ENCODE results near the gene TMEM198.

The TMEM198 gene

DNA sequence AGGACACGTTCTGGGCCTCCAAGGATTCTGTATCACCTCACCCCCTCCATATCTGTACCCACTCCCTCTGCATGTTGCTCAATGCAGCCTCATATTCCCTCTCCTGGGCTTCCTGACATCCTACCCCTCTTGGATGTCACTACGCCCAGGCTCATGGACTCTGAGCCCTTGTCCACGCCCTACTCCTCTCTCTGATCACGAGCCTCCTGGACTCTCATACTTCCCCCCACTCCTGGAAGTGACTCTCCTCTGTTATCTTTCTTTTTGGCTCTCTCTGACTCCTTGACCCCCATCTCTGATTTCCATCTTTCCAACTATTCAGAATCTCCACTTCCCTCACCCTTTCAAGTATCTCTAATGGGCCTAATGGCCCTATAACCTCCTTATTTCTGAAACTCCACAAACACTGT lies 2.1 kb downstream of the TMEM198 start:
- DNase-seq, result no peak

DNA sequence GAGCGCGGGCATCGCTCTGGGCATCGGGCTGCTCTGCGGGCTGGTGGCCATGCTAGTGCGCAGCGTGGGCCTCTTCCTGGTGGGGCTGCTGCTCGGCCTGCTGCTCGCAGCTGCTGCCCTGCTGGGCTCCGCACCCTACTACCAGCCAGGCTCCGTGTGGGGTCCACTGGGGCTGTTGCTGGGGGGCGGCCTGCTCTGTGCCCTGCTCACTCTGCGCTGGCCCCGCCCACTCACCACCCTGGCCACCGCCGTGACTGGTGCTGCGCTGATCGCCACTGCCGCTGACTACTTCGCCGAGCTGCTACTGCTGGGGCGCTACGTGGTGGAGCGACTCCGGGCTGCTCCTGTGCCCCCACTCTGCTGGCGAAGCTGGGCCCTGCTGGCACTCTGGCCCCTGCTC lies 3.8 kb downstream of the TMEM198 start:
- no peak for DNase-seq

DNA sequence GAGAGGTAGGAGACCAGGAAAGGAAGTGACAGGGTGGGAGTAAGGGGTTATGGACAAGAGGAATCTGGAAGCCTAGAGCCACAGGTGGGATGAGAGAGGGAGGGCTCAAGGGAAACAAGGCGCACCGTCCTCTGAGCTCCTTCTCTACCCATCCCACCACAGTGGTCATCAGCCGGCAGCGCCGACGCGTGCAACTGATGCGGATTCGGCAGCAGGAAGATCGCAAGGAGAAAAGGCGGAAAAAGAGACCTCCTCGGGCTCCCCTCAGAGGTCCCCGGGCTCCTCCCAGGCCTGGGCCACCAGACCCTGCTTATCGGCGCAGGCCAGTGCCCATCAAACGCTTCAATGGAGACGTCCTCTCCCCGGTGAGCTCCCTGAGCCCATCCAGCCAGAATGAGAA lies 5.2 kb downstream of the TMEM198 start:
- DNase-seq, result no peak

DNA sequence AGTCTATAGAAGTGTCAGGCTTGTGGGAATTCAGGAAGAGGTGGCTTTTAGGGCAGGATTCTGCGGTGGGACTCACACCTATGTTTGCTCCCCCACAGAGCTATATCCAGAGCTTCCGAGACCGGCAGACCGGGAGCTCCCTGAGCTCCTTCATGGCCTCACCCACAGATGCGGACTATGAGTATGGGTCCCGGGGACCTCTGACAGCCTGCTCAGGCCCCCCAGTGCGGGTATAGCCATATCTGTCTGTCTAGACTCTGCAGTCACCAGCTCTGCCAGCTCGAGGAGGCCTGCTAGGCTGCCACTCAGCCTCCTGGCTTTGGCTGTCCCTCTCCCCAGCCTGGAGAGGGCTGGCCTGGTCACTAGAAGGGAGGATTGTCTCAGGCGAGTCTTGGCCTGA lies 5.8 kb downstream of the TMEM198 start:
- no peak for DNase-seq

DNA sequence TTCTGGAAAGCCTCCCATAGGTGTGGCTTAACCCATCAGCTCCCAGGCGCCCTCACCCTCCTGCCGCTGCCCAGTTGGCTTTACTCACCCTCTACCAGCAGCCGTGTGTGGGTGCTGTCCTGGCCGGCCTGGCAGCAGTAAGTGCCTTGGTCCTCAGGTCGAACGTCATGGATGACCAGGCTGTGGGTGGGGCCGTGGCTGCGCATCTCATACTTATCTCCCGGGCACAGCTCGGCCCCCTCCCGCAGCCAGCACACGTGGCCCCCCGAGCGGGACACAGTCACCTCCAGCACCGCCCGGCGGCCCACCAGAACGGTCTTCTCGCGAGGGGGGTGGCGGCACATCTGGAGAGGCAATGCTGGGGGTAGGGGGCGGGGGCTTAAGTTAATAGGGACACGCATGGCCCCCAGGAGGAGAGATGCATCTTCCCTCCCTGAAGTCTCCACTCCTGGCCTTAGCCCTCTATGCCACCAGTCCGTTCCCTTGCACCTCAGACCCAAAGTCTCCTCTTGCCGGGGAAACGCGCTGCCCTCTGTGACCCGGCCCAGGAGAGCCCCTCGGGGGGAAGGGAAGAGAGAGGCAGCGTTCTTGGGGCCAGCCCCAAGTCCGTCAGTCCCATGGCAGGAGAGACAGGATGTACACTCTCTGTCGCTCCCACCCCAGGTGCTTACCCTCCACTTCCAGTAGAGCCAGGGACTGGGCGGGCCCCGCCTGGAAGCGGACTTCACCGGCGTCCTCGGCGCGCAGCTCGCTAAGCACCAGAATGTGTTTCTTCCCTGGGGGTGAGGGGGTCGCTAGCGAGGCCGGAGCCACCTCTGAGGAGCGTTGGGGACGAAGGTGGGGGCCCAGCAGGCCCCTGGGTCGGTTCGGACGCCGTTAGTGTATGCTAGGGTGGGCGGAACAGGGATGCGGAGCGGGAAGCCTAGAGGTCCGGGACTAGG lies 7.9 kb downstream of the TMEM198 start:
- DNase-seq, result no peak

DNA sequence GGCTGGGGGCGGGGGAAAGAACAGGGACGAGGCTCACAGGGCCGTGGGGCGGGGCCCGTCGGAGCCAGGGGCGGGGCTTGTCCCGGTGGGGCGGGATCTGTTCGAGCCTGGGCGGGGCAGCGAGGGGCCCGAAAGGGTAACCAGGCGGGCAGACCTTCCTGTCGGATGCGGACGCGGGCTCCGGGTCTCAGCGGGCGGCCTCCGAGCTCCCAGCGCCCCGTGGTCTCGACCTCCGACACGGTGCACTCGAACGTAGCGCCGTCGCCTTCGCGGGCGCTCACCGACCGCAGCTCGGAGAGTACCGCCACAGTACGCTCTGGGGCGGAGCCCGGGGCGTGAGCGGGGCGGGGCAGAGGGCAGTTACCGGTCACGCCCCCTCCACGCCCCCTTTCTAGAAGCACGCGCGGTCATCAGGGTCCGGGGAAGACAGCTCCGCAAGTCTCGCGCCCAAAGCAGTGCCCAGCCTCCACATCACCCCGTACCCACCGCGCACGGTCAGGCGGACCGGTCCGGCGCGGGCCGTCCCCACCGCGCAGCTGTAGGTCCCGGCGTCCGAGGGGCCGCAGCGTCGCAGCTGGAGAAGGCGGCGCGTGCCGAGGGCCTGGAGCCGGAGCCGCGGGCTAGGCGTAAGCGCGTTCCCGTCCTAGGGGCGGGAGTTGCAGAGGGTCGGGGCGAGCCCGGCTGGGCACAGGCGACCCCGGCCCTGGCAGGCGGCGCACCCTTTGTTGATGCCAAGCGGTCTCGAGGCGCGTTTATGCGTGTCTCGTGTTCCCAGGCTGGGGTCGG lies 8.7 kb downstream of the TMEM198 start:
- peak; percentile 63 to 84 for DNase-seq

DNA sequence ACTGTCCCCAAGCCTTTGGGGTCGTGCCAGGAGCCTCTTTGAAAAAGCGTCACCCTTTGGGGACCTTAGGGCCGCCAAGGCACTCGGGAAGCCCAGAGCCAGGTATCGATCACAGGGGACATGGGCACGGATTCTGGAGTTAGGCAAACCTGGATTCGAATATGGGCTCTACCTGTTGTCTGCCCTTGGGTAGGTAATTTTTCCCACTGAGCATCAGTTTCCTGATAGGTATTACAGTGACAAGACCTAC lies 9.3 kb downstream of the TMEM198 start:
- DNase-seq, result no peak

DNA sequence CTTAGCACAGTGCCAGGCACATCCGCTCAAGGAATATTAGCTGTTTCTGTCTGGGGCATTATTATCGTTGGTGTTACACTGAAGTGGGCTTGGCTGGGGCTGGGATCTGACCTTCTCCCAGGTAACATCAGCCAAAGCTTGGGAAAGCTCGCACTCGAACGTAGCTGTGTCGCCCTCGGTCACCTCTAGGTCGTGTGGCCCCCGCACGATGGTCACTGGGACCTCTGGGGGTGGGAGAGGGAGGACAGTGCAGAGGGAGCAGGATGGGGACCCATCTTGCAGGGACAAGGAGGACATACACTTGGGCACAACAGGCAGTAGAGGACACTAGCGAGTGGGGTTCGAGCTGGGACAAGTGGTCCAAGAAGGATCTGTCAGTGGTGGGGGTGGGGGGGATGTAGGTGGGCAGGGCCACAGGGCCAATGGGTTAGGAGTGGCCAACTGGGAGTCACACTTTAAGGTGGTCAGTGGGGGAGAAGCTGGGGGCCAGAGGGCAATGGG lies 9.7 kb downstream of the TMEM198 start:
- no peak for DNase-seq

DNA sequence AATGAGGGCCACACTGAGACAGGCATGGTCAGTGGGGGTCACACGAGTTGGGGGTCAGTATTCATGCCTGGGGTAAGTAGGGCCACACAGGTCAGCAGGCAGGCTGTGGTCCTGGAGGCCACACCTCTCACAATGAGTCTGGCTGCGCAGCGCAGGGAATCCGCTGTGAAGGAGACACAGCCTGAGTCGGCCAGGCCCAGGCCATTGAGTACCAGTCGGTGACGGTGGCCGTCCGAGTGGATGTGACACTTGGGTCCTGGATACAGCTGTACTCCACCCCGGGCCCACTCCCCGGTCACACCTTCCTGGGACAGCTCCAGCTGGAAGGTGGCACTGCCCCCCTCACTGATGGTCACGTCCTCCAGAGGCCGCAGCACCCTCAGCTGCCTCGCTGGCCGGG lies 10.5 kb downstream of the TMEM198 start:
- DNase-seq, result no peak

DNA sequence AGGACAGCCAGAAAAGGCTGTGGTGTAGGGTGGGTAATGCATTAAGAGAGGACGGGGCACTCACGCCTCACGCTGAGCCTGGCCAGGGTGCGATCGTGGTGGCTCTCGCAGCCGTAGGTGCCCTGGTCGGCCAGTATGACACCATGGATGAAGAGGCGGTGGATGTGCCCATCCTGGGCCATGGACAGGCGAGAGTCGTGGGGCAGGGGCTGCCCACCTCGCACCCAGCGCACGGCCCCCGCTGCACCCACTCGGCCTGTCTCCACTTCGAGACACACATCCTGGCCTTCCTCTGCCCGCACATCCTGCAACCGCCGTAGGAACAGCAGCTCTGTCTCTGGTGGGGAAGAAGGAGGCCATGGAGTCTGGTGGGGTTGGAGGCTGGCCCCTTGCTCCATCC lies 12.1 kb downstream of the TMEM198 start:
- DNase-seq, result no peak

DNA sequence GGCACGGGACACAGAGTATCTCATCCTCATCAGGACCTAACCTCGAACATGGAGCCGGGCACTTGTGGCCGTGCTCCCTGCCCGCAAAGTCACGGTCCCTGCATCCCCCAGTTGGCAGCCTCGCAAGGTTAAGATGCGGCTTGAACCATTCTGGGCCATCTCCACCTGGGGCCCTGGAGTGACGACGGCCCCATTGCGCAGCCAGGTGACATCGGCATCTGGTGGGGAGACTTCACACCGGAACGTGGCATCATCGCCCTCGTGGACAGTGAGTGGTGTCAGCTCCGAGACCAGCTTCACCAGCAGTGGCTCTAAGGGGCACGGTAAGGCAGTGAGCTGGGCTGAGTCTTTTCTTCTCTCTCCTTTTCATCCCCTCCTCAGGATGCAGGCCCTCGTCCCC lies 12.6 kb downstream of the TMEM198 start:
- DNase-seq, result no peak

DNA sequence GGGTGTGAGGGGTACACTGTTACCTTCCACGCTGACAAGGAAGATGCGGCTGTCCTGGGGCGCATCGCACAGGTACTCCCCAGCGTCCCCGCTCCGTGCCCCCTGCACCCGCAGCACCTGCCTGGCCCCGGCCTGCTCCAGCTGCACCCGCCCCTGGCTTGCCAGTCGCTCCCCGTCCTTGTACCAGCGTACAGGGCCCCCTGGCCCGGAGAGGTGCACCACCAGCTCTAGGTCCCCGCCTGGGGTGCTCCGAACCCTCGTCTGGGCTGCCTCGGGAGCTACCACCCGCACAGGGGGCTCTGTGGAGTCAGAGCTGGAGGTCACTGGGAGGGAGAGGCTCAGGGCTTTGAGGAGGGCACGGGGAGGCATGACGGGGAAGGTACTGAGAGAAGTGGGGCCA lies 13.5 kb downstream of the TMEM198 start:
- DNase-seq, result no peak

DNA sequence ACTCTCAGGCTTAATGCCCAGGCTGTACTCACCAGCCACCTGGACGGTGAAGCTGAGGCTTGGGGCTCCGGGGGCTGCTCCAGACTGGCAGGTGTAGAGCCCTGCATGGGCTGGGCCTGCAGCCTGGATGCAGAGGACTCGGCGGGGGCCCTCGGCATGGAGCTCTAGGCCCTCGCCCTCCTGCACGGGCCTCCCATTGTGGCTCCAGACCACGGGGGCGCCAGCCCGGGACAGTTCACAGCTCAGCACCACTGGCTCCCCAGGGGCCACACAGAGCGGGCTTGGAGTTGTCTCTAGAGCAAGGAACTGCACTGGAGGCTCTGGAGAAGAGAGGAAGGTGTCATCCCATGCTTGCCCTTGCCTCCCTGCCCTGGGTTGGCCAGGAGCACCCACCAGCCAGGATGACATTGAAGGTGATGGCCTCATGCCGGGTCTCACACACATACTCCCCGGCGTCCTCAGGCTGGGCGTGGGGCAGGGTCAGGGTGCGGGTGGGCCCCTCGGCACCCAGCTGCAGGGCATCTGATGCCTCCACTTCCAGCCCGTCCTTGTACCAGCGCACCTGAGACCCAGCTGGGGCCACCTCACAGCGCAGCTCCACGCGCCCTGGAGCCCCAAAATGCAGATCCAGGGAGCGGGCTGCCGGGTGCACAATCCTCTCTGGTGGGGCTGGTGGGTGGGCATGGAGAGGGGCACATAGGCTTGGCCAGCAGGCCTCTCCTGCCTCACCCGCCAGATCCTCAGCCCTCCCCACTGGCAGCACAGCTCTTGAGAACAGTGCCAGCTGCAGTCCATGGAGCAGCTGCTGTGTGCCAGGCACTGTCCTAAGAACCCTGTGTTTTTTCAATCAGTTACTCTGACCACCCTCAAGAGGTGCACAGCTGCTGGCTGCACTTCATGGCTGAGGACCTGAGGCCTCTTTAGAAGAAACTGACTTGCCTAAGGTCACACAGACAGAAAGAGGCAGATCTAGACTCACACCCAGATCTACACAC lies 14.3 kb downstream of the TMEM198 start:
- no peak for DNase-seq

DNA sequence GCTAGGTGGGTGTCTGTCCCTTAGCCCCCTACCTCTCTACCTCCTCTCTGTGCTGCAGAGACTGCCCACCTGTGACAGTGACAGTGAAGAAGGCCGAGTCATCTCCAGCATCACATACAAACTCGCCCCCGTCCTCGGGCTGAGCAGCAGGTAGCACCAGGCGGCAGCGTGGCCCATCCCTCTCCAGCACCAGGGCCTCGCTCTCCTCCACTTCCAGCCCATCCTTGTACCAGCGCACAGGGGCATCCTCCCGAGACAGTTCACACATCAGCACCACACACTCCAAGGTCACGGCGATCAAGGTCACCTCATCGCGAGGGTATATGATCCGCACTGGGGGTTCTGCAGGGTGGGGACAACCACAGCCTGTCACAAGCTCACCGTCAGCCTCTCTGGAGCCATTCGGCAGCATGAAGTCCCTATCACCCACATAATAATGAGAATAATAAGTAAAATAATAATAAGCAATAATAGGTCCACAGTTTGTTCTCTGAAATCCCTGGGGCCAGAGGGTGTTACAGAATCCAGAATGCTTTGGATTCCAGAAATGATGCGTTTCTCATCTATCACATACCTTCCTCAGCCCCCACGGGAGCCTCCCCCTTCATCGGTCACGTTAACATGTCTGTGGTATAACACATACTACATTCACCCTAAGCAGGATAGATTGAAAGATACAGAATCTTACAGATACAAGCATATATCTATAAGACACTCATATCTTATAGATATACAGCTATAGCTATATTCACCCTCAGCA lies 15.5 kb downstream of the TMEM198 start:
- no peak for DNase-seq

DNA sequence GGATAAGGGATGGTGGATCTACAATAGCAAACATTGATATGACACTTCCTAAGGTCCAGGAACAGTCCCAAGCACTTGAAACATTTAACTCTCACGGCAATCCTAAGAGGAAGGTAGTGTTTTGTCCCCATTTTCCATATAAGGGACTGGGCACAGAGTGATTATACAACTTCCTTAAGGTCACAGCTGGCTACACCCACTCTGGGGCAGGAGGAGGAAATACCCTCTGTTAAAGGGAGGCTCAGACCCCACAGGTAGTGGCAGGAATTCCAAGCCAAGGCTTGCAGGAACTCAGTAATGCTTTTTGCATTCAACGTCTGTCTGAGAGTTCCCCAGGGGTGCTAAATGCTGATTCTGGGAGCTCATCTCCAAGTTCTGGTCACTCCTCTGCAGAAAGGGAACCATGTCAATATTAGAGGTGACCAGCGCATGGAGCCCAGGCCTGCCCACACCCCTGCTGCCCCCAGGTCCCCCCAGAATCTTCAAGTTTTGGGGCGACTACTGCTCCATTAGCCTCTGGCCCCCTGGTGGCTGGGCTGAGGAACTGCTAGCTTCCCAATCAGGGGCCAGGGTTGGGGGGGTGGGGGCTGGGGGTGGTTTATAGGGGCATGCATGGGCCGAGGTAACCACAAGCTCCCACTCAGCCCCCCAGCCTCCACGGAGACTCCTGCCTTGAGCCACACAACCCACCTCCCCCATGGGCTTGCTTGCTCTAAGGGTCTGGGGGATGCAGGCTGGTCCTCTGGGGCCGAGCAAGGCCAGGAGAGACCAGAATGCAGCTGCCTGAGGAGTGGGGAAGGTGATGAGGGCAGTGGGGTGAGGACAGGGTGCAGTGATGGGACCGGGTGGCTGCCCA lies 16.4 kb downstream of the TMEM198 start:
- no peak for DNase-seq

DNA sequence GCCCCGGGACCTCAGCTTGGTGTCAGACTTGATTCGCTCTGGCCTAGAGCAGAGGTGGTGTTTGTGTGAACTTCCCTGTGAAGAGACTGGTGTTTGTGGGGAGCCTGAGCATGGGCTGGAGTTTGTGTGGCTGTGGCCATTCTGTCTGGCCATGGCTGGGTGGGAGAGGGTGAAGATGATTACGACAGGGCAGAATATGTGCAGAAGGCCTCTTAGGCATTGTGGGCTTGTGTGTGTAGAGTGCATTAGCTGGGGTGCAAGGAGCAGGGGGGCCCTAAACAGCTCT lies 17.0 kb downstream of the TMEM198 start:
- DNase-seq, result no peak

DNA sequence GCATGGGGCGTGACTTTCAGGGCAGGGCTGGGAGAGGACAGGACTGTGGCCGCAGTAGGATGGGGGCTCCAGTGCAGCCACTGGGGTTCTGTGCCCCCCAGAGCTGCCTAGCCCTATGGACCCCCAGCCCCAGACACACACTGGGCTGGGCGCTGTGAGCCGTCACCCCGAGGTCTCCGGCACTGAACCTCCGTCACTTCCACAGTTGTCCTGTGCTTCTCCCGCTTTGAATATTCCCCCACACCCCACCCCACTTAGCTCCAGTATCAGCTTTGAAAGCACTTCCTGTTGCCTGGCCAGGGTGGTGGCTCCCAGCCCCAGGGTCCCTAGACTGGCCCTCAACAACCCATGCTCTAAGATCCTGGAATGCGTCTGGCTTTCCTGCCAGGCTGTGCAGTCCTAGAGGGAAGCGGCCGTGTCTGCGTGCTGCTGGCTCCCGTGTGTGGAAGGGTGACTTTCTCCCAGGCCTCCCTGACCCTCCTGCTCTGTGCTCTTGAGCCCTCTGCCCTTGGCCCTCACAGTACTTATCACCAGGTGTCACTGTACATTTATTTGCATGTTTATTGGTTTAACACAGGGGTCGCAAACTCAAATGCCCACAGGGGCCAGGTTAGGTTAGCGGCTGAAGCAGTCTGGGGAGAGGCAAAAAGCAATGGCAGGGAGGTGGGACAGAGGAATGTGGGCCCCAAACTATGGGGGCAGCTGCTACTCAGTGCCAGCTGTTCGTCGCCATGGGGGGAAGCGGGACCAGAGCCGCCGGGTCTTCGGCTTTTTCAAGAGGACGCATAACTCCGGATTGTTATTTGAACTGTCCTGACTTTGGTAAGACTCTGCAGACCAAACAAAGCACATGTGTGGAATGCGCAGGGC lies 17.6 kb downstream of the TMEM198 start:
- DNase-seq, result no peak

DNA sequence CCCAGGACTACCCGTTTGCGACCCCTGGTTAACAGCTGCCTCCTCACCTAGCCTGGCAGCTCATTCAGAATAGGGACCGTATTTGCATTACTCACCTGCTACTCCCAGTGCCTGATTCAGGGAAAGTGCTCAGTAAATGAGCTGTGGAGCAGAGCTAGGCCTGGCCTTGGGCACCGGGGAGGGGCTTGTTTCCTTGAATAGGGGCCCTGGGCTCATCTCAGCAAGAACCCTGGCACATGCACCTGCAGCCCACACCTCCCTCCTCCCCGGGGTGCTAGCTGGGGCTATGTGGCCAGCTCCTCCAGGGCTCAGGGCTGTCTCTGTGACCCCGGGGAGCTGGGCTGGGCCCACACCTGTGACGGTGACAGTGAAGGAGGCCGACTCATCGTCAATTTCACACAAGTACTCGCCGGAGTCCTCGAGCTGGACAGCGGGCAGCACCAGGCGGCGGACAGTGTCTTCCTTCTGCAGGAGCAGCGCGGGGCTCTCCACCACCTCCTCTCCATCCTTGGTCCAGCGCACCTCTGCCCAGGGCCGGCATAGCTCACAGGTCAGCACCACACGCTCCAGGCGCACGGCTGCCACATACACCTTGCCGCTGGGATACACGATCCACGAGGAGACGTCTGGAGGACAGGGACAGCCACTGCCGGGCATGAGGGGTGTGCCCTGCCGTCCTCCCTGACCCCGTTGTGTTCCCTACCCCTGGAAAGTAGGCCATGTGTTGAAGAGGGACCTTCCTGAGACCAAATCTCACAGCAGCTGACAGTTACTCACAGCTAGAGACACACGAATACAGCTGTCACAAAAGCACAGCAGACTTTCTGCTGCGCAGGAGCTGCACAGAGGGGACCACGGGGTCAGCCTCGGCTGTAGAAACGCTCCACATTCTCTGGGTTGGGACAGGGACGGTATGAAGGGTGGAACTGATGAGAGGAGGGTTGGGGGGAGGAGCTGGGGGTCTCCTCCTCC lies 18.5 kb downstream of the TMEM198 start:
- no peak for DNase-seq

DNA sequence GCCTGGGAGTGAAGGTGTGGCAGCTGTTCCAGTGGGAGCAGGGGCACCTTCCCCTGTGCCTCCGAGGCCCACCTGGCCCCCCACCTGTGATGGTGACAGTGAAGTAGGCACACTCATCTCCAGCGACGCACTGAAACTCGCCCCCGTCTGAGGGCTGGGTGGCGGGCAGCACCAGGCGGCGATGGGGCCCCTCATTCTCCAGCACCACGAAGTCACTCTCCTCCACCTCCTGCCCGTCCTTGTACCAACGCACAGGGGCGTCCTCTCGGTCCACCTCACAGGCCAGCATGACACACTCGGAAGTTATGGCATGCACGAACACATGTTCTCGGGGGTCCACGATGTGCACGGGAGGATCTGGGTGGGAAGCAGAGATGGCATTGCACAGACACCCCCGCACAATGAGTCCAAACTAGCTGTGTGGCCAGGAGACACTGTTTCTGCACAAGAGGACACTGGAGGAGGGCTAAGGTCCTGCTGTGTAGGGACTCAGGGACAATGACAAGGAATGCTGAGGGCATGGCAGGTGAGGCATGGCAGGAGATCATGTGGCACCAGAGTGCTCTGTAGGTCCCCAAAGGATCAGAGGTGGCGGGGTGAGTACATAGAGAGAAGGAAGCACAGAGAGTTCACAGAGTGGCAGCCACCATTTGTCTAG lies 19.6 kb downstream of the TMEM198 start:
- no peak for DNase-seq
